Measurements from ENCODE around the gene MOB3A. TPM values are rescaled to one million over a fixed set of nuclear protein-coding genes. Genes with fewer than 3 reads are reported as not detected.
"Not testable (repeated sequence)": the region's sequence is repeated elsewhere in the genome, so short reads cannot be mapped to it uniquely, and the experiment has no call there.

The MOB3A gene
- total and polyA plus RNA-seq, 4 donors: 17.7 to 86.6 (median 45.0) TPM

DNA sequence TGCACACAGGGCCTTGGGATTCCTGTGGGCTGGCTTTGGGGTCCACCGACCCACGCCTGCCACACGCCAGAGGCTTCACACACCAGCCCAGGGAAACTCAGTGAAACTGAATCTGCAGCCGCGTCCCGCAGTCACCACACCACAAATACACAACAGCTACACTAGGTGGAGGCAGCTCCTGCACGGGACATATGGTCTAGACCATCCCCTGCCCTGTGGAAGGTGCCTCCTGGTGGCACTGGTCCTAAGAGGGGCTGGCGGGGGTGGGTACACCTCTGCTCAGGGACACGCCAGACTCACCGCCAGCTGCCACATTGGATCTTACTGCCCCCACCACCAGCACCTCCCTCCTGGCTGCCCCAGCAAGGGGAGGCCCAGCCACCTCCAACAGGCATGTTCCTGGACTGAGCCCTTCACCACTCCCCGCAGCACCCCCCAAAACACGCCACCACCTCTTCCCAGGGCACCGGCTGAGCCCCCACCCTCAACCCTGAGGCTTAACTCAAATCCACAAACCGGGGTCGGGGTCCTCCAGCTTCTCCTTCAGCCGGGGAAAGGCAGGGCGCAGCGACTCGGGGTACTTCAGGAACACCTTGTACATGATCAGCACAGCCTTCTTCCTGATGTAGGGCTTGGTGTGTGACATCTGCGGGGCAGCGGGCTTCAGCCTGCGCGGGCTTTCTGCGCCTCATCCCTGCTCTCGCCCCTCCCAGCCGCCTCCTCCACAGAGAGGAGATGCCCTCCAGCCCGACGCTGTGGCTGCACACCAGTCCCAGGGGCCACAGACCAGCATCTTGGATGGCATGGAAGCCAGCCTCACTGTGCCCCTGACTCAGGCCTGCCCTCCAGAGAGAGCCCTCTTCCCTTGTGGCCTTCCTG, 34.0 kb upstream of the MOB3A start:
- WGBS, 2 donors: 97 to 98% methylated on average over 28 of the region's 28 CpGs
- peak overlapping the region in 1 of 2 donors; percentile 1 for H3K27ac ChIP-seq (ENCODE audit: low read depth in 1 of 2, low read length in 1 of 2)
- no peak for ATAC-seq (ENCODE audit: insufficient read depth, low FRiP score)
- H3K36me3 ChIP-seq (ENCODE audit: control insufficient read depth in 4 of 4, insufficient read depth in 4 of 4, low read length in 4 of 4): peaks cover 3 to 59% (median 14%) of the 10 kb centered on the region in 4 donors
- H3K9me3 ChIP-seq (ENCODE audit: control insufficient read depth in 4 of 4, insufficient read depth in 3 of 4, low read length in 3 of 4): no peaks in the 10 kb centered on the region
- H3K4me1 ChIP-seq (ENCODE audit: control insufficient read depth in 5 of 5, insufficient read depth in 5 of 5, low read length in 5 of 5): no peaks in the 10 kb centered on the region
- H3K27me3 ChIP-seq (ENCODE audit: control insufficient read depth in 3 of 3, insufficient read depth in 3 of 3, low read length in 2 of 3): no peaks in the 10 kb centered on the region
- H3K4me3 ChIP-seq: no peak overlapping the region
- TF ChIP-seq, protein P1, sequence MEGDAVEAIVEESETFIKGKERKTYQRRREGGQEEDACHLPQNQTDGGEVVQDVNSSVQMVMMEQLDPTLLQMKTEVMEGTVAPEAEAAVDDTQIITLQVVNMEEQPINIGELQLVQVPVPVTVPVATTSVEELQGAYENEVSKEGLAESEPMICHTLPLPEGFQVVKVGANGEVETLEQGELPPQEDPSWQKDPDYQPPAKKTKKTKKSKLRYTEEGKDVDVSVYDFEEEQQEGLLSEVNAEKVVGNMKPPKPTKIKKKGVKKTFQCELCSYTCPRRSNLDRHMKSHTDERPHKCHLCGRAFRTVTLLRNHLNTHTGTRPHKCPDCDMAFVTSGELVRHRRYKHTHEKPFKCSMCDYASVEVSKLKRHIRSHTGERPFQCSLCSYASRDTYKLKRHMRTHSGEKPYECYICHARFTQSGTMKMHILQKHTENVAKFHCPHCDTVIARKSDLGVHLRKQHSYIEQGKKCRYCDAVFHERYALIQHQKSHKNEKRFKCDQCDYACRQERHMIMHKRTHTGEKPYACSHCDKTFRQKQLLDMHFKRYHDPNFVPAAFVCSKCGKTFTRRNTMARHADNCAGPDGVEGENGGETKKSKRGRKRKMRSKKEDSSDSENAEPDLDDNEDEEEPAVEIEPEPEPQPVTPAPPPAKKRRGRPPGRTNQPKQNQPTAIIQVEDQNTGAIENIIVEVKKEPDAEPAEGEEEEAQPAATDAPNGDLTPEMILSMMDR (IDR thresholded peaks at IDR 0.05; ENCODE audit: control extremely low read depth, extremely low read depth): no peak
- H3K9ac ChIP-seq (ENCODE audit: insufficient read depth in 1 of 2, low read length in 2 of 2): no peak overlapping the region
- no peak for DNase-seq

DNA sequence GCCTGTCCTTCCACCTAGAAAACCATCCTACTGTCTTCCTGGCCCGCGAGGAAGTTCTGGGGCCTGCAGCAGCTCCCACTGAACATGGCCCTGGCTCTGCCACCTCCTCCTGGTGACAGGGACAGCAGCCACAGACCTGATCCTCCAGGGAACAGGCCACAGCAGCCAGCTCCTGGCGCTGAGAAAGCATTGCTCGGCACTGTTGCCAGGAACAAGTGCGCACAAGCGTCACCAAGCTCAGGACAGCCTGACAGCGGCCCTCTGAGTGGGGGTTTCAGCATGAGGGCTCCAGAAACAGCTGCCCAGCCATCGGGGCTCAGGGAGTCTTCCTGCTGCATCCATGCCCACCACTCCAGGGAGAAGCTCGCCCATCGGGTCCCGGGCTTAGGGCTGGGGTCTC, 33.4 kb upstream of the MOB3A start:
- no peak overlapping the region for H3K9ac ChIP-seq (ENCODE audit: insufficient read depth in 1 of 2, low read length in 2 of 2)
- no peak overlapping the region for H3K4me3 ChIP-seq
- peaks cover 3 to 62% (median 14%) of the 10 kb centered on the region in 4 donors for H3K36me3 ChIP-seq (ENCODE audit: control insufficient read depth in 4 of 4, insufficient read depth in 4 of 4, low read length in 4 of 4)
- peak overlapping the region in 1 of 2 donors; percentile 1 for H3K27ac ChIP-seq (ENCODE audit: low read depth in 1 of 2, low read length in 1 of 2)
- 97 to 100% methylated on average over 11 of the region's 11 CpGs for WGBS, 2 donors
- ATAC-seq (ENCODE audit: insufficient read depth, low FRiP score): no peak
- H3K4me1 ChIP-seq (ENCODE audit: control insufficient read depth in 5 of 5, insufficient read depth in 5 of 5, low read length in 5 of 5): no peaks in the 10 kb centered on the region
- no peaks in the 10 kb centered on the region for H3K27me3 ChIP-seq (ENCODE audit: control insufficient read depth in 3 of 3, insufficient read depth in 3 of 3, low read length in 2 of 3)
- TF ChIP-seq, protein P1 (IDR thresholded peaks at IDR 0.05; ENCODE audit: control extremely low read depth, extremely low read depth): no peak
- DNase-seq: no peak
- no peaks in the 10 kb centered on the region for H3K9me3 ChIP-seq (ENCODE audit: control insufficient read depth in 4 of 4, insufficient read depth in 3 of 4, low read length in 3 of 4)

GRCh38 chr19:2129022-2129421, 32.9 kb upstream of the MOB3A start:
- H3K9ac ChIP-seq (ENCODE audit: insufficient read depth in 1 of 2, low read length in 2 of 2): no peak overlapping the region

GRCh38 chr19:2128252-2128651, 32.1 kb upstream of the MOB3A start:
- not testable (repeated sequence) for H3K9ac ChIP-seq (ENCODE audit: insufficient read depth in 1 of 2, low read length in 2 of 2); DNase-seq; H3K9me3 ChIP-seq (ENCODE audit: control insufficient read depth in 4 of 4, insufficient read depth in 3 of 4, low read length in 3 of 4); ATAC-seq (ENCODE audit: insufficient read depth, low FRiP score); H3K27me3 ChIP-seq (ENCODE audit: control insufficient read depth in 3 of 3, insufficient read depth in 3 of 3, low read length in 2 of 3); H3K4me1 ChIP-seq (ENCODE audit: control insufficient read depth in 5 of 5, insufficient read depth in 5 of 5, low read length in 5 of 5); H3K4me3 ChIP-seq
- Histone ChIP-seq H3K27ac (ENCODE audit: low read depth in 1 of 2, low read length in 1 of 2) (peak overlapping the region in 1 of 2 donors; percentile 72), H3K36me3 (ENCODE audit: control insufficient read depth in 4 of 4, insufficient read depth in 4 of 4, low read length in 4 of 4) (peaks cover 6 to 73% (median 13%) of the 10 kb centered on the region in 4 donors)
- 89 to 96% methylated on average over 20 to 26 of the region's 34 CpGs for WGBS, 2 donors

More at GRCh38 chr19:2129022-2129421, 32.9 kb upstream of the MOB3A start:
- Histone ChIP-seq H3K4me1 (ENCODE audit: control insufficient read depth in 5 of 5, insufficient read depth in 5 of 5, low read length in 5 of 5) (no peaks in the 10 kb centered on the region), H3K27me3 (ENCODE audit: control insufficient read depth in 3 of 3, insufficient read depth in 3 of 3, low read length in 2 of 3) (no peaks in the 10 kb centered on the region), H3K36me3 (ENCODE audit: control insufficient read depth in 4 of 4, insufficient read depth in 4 of 4, low read length in 4 of 4) (peaks cover 3 to 66% (median 13%) of the 10 kb centered on the region in 4 donors), H3K4me3 (no peak overlapping the region), H3K9me3 (ENCODE audit: control insufficient read depth in 4 of 4, insufficient read depth in 3 of 4, low read length in 3 of 4) (no peaks in the 10 kb centered on the region), H3K27ac (ENCODE audit: low read depth in 1 of 2, low read length in 1 of 2) (peak overlapping the region in 1 of 2 donors; percentile 1)
- no peak for DNase-seq
- WGBS, 2 donors: 93 to 98% methylated on average over 19 to 21 of the region's 21 CpGs
- TF ChIP-seq, protein P1 (IDR thresholded peaks at IDR 0.05; ENCODE audit: control extremely low read depth, extremely low read depth): no peak
- no peak for ATAC-seq (ENCODE audit: insufficient read depth, low FRiP score)
